HTR-8/SVneo (cell line): ENCODE measurements around the gene MGST2.

Experiments used
- DNase-seq: peaks from one replicate; pipeline ENCODE4 v3.0.0; 2011; ENCODE audit warnings: low spot score, mixed read lengths; ENCODE audit not compliant: insufficient read length
- FAIRE-seq: peaks from 2 replicates; lab custom pipeline; 2011; peaks lifted over from hg19 to GRCh38; lab: Jason Lieb, UNC

MGST2 gene

DNA sequence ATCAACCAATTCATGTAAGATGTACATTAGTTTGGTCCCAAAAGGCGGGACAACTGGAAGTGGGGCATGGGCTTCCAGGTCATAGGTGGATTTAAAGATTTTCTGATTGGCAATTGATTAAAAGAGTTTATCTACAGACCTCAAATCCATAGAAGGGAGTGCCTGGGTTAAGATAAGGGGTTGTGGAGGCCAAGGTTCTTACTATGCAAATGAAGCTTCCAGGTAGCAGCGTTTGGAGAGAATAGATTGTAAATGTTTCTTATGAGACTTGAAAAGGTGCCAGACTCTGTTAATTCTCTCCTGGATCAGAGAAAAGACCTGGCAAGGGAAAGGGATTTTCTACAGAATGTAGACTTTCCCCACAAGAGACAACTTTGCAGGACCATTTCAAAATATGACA is 2.4 kb downstream of the MGST2 start:
- DNase-seq (no peak), FAIRE-seq (no peak)

DNA sequence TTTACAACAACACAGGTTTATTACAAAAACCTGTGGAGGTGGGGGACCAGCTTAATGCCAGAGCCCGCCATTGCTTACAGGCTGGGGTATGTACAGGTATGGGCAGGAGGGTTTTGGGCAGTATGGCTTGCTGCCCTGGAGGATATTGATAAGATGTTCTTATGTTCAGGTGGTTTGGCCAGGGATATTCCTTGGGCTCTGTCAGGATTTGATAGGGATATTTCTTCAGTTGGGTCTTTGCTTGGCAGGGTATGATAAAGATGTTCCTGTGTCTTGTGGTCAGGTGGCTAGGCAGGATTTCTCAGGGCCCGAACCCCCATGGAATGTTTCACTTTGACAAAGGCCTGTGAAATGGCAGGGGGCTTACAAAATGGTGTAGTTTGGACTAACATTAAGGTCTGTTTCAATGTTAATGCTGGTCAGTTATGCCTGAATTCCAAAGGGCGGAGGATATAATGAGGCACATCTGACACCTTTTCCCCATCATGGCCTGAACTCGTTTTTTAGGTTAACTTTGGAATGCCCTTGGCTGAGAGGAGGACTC is 3.1 kb downstream of the MGST2 start:
- no peak for DNase-seq
- no peak for FAIRE-seq

DNA sequence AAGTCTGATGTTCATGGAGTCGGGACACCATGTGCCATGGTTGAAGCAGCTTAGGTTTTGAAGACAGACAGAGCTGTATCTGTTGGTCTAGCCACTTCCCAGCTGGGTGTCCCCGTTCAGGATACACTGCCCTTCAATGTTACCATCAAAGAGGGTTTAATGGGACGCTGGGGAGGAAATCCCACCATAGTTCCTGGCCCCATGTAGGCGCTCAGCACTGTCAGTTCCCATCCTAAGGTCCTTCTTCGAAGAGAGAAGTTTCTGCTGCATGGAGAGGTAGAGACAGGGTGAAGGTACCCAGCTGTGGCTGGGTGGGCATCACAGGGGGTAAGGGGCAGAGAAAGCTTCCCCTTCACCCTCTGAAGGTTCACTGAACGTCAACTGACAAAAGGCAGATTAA is 3.7 kb downstream of the MGST2 start:
- FAIRE-seq (no peak), DNase-seq (no peak)

DNA sequence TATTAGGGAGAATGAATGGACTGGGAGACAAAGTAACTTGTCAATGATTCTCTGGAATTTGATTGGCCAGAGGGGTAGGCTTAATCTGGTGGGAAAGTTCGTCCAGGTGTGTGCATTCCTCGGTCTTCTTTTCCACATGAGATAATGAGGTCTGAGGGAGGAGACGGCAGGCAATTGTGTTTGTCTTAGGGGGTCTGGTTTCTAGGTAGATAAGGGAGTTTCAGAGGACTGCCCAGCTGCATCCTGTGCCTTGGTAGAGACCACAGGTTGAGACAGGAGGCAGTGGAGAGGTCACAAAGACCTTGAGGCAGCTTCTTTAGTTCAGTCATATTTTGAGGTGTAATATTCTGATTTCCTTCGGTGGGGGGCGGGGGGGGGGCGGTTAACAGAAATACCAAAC is 4.3 kb downstream of the MGST2 start:
- no peak for DNase-seq
- no peak for FAIRE-seq

DNA sequence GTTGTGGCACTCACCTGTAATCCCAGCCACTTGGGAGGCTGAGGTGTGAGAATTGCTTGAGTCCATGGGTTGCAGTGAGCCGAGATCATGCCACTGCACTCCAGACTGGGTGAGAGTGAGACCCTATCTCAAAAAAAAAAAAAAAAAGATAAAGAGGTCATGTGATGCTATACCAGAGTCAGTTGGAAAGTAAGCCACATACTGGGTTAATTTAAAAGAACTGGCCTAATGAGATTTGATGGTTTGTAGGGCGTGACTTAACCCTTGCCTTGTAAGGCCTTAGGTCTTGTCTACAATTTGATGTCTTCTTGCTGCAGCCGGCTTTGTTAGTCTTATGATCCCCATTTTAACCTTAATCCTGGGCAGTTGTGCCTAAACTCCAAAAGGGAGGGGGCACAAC is 5.2 kb downstream of the MGST2 start:
- DNase-seq (no peak), FAIRE-seq (no peak)

DNA sequence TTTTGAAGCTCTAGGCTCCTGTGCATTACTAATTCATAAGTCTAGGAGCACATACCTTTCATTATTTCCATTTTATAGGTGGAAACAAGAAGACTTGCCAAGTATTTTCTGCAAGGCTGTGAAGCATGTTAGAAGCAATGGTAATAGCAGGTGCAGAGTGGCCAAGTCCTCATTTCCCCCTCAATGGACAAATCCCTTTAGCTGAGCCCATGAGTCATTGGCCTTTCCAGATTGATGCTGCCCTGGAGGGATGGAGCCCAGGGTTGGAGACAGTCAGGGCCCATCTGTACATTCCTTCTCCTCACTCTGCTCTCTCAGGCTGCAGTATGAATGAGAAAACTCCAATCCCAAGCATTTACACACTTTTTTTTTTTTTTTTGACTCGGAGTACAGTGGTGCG is 6.6 kb downstream of the MGST2 start:
- FAIRE-seq = no peak
- no peak for DNase-seq

DNA sequence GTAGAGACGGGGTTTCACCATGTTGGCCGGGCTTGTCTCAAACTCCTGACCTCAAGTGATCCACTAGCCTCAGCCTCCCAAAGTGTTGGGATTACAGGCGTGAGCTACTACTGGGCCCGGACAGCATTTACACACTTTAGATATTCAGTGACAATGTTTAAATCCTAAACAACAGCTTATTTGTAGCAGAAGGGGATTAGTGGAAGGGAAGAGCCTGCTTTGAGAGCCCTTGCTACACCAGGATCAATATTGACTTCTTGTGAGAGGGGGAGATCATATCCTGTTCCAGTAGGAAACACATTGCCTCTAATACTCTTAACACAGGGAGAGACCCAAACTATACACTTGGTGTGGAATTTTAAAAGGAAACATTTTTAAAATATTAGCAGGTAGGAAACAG is 7.1 kb downstream of the MGST2 start:
- FAIRE-seq = no peak
- DNase-seq = no peak

DNA sequence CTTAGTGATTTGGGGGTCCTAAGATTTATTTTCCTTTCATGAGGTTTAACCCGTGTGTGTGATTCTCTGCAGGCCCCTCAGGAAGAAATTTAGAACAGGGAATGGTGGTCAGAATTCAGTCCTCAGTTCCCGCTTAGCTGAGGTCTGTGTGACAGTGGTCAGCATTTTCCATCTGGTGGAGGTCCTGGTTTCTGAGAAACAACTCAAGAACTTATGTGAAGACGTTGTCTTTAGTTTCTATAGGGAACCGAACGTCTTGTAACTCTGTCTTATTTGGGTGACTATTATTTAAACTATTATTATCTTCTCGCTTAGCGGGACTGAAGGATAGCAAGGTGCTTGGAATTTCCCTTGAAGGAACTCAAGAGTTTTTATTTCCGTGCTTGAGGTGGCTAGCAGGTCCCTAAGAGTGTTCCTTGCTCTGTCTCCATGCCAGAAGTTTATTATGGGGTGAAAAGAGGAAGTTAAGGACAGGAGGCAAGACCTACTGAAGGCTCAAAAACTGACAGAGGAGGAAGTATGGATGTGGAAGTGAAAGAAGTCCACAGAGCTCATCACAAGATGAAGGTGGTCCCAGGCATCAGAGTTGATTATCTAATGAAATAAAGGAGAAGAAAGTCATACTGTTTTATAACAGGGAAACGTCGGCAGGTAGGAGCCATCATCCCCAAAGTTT is 9.4 kb downstream of the MGST2 start:
- DNase-seq (no peak), FAIRE-seq (no peak)

DNA sequence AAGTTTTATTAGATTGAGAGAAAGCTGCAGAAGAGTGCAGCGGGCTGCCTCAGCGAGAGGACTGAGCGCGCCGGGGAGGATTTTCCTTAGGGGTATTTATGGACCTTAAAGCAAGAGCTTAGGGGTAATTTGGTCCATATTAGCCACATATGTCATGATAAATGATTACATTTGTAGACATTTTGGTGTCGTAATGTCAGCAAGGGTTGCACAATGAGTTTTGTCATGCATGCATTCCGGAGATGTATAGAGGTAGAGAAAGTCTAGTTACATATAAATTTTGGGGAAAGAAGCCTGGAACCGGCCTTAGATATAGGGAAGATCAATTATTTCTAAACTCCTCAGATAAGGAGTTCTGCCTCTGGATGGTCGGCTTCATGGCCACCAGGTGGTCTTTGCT is 10.0 kb downstream of the MGST2 start:
- FAIRE-seq (no peak), DNase-seq (no peak)

DNA sequence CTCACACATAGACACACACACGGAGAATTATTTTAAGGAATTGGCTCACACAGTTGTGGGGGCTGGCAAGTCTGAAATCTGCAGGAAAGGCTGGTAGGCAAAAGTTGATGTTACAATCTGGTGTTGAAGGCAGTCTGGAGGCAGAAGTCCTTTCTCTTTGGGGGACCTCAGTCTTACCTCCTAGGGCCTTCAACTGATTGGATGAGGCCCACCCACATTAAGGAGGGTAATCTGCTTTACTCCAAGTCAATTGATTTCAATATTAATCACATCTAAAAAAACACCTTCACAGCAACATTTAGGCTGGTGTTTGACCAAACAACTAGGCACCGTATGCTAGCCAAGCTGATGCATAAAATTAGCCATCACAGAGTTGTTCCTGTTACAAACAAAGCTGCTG is 10.7 kb downstream of the MGST2 start:
- DNase-seq (no peak), FAIRE-seq (no peak)

DNA sequence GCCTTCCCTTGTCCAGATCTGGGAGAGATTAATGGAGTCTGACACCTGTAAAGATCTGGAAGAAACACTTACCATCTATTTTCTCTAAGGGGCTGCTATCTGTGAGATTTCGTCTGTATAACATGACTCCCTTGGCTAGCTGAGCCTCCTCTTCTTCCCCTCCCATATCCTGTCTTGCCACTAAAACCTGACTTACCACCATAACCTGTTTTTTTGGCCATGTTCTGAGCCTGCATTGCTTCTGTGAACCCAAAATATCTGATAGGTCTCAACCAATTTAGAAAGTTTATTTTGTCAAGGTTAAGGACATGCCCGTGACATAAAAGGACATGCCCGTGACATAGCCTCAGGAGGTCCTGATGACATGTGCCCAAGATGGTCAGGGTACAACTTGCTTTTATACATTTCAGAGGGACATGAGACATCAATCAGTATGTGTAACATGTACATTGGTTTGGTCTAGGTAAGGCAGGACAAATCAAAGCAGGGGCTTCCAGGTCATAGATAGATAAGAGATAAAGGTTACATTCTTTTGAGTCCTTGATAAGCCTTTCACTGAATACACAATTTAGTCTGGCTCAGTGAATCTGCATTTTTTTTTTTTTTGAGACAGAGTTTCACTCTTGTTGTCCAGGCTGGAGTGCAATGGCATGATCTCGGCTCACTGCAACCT is 11.4 kb downstream of the MGST2 start:
- no peak for DNase-seq
- FAIRE-seq = no peak

DNA sequence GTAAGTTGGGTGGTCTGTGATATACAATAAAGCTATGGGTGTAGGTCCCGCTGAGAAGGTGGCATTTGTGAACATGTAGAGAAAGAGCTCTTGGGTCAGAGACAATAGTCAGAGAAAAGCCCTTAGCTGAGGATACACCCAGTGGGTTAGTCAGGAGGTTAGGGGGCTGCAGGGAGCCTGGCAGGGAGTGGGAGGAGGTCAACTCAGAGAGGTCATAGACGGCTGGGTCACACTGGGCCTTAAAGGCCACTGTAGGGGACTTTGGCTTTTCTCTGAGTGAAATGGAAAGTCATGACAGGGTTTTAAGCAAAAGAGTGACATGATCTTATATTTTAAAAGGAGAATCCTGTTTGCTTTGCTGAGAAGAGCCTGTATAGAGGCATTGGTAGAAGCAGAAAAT is 16.7 kb downstream of the MGST2 start:
- FAIRE-seq (no peak), DNase-seq (no peak)

DNA sequence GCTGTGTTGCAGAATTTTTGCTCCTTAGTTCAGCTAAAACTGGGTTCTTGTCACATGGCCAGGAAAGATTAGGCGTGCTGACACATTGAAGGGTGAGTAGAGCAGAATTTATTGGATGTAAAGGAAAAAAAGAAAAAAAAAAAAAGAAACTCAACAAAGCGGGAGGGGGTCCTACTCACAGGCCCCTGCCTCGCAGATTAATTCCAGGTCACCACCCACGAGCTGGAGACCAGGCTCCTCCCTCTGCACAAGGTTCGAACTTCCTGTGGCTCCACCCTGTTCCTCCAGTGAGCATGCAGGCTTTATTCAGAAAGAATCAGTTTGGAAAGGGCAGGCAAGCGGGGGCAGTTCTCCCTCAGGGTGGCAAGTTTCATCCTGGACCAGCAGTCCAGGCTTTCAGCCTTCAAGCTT is 17.1 kb downstream of the MGST2 start:
- no peak for FAIRE-seq

DNA sequence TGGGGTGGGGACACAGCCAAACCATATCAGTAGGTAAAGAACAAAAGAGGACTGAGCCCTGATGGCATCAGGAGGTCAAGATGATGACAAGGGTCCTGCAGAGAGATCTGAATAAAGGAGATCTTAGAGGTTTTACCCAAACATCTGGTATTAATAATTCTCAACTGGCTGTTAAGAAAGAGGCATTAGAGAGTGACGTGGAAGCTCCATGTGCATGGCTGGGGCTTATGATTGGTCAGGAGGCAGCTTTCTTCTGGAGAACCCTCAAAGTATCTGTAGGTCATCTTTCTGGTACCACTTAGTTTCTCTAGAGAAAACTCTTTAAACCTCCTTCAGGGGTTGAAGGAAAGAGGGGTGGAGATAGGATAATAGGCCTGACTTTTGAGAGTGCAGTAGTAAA is 18.7 kb downstream of the MGST2 start:
- no peak for DNase-seq
- no peak for FAIRE-seq

More for the DNA sequence above, 17.1 kb downstream of the MGST2 start:
- DNase-seq = no peak

DNA sequence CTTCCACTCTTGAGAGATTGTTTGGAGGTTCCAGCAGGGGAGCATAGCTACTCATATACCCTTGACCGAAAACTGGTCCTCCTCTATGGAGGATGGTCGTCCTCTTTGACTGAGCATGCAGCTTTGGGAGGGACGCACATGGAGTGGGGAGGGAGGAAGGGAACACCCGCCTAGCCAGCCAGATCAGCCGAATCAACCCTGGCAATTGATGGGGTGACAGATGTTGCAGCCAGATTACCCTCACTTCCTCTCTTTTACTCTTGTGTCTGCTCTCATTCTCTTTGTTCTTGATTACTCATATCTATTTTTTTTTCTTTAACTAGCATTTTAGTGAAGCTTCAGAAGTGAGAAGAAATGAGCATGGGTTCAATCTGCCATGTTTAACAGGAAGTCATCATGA is 19.6 kb downstream of the MGST2 start:
- DNase-seq = no peak
- no peak for FAIRE-seq

DNA sequence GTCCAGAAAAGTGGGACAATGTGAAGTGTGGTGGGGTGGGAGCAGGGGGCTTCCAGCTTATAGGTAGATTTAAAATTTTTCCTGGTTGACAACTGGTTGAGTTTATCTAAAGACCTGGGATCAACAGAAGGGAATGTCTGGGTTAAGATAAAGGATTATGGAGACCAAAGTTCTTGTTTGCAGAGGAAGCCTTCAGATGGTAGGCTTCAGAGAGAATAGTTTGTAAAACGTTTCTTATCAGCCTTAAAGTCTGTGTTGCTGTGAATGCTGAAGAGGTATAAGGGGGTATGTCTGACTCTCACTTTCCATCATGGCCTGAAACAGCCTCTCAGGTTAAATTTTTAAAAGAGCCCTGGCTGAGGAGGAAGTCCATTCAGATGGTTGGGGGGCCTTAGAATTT is 20.5 kb downstream of the MGST2 start:
- no peak for DNase-seq
- no peak for FAIRE-seq

DNA sequence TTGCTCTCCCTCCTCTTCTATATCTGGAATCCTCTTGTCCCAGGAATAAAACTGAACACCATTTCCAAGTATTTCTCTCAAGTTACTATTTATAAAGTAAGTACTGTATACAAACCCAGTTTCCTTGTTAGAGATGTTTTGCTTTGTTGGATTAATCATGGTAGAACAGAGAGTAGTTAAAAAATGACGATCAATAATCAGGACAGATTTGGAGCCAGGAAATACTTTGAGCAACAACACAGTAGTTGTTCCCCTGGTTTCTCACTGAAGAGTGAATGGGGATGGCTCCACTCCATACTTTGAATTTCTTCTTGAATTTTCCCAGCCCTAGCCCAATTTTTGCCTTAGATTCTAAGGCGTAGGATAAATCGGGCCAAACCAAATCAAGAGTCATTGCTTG is 21.4 kb downstream of the MGST2 start:
- no peak for FAIRE-seq

DNA sequence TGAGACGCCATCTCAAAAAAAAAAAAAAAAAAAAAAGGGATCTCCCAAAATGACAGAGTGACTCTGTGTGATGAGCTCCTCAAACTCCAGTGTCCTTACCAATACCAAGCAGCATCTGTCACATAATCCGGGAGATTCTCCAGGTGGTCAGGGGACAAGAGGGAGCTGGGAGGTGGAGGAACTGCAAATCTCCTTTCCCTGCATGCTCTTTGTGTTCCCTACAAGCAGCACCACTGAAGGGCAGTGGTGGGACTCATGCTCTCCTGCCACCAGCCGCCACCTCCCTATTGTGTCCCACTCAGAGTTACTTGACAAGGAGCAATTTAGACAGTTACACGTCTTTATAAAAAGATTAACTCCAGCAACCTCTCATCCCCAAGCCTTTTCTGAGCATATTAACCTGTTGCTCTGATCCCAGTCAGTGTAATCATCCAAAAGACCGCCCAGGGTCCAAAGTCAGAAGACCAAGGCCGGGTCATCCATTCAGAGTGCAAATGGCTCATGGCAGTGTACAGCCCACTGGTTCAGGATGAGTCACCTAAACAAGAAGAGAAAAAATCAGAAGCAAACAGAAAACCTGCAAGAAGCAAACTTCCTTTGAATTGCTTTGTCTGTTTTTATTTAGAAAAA is 23.6 kb downstream of the MGST2 start:
- DNase-seq = no peak
- no peak for FAIRE-seq

More for the DNA sequence above, 21.4 kb downstream of the MGST2 start:
- no peak for DNase-seq

DNA sequence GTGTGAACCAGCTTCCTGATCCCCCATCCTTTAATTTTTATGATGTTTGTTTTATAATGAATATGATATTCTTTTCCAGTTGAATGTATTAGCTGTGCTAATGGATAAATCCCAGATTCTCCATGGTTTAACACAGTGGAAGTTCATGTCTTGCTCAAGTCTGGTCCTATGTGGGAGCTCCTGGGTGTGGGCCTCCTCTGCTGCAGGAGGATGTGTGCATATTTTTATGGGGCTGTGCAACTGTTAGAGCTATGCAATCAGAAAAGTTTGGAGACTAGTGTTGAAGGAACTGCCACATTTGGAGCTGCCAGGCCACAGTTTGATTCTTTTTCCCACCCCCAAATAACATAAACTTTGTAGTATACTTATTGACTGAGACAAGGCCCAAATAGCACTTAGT is 24.8 kb downstream of the MGST2 start:
- FAIRE-seq = no peak
- no peak for DNase-seq

DNA sequence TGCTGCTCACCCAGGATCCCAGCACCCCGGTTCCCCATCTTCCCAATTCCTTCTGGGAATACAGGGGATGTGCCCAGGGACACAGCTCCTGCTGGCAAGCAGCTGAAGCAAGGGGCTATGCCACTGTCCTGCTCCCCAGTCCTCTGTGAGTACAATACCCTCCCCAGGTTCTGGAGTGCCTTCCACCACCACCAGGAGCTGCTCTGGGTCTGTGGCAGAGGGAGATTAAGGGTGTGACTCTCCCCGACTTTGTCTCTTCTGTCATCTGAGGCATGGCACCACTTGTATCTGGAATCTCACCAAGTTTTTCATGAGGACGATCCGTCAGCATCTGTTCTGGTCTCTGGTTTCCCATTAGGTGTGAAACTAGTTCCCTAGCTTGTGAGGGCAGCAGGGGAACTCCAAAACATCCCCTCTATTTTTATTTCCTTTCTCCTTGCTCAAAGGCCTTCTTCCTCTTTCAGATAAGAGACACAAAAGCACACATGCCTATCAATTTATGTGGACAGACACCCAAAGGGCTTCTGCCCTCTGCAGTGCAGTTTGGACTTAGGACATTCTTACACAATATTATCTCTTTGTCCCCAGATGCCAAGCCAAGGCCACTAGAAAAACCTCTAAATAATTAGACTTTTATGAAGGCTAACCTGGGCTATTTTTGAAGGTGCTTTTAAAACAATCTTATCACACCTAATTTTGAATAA is 26.8 kb downstream of the MGST2 start:
- no peak for FAIRE-seq

More for the DNA sequence above, 26.8 kb downstream of the MGST2 start:
- no peak for DNase-seq
